ENCODE results near the gene TIMMDC1.
"Not testable (repeated sequence)": the region's sequence is repeated elsewhere in the genome, so short reads cannot be mapped to it uniquely, and the experiment has no call there.

The TIMMDC1 gene

DNA sequence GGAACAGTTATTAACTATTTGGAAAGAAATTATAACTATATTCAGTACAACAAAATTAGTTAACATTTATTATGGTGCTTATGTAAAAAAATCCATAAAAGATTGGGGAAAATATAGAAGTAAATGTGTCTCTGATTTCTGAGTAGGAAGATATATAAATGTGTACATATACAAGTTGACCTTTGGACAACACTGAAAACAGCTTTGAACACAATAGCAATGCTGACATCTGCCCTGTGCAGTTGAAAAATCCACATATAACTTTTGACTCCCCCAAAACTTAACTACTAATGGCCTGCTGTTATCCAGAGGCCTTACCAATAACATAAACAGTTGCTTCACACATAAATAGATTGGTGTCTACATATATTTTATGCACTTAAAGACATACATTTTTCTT lies 12.3 kb downstream of the TIMMDC1 start:
- DNase-seq = no peak

DNA sequence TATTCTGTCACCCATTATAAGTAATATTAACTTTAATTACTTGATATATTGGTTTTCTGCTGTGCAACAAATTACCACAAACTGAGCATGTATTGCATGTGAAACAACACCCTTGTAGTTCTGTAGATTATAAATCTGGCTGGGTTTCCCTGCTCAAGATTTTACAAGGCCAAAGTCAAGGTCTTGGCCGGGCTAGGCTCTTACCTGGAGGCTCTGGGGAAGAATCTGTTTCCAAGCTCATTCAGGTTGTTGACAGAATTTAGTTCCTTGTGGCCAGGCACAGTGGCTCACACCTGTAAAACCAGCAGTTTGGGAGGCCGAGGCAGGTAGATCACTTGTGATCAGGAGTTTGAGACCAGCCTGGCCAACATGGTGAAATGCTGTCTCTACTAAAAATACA lies 16.3 kb downstream of the TIMMDC1 start:
- no peak for DNase-seq

DNA sequence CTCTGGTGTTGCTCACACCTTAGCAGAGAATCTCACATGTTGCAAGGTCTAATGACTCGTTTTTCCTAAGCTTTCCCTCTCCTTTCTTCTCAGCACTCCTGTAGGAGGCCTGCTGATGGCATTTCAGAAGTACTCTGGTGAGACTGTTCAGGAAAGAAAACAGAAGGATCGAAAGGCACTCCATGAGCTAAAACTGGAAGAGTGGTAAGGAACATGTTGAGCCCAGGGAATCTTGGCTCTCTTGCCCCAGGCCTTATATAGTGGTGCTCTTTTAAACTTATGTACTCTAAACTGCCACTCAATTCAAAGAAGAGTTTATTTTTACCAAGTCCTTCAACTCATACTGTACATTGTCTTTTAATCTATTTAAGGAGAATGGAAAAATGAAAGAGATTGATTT lies 18.8 kb downstream of the TIMMDC1 start:
- no peak for DNase-seq

DNA sequence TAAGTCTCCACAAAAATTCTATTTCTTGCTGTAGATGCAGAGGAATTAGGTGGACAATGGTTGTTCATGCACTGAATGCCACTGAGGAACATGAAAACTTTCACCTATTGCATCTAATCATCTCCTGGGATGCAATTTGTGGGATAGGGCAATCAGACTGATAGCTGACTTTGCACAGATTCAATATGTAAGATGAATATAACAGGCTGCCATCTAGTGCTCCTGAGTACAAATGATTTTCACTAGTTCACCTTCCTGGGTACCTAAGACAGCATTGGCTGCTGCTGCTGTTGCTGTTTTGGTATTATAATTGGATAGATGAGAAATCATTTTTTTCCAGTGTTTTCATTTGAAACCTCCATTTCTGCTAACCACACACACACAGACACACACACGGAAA lies 19.7 kb downstream of the TIMMDC1 start:
- DNase-seq = no peak

DNA sequence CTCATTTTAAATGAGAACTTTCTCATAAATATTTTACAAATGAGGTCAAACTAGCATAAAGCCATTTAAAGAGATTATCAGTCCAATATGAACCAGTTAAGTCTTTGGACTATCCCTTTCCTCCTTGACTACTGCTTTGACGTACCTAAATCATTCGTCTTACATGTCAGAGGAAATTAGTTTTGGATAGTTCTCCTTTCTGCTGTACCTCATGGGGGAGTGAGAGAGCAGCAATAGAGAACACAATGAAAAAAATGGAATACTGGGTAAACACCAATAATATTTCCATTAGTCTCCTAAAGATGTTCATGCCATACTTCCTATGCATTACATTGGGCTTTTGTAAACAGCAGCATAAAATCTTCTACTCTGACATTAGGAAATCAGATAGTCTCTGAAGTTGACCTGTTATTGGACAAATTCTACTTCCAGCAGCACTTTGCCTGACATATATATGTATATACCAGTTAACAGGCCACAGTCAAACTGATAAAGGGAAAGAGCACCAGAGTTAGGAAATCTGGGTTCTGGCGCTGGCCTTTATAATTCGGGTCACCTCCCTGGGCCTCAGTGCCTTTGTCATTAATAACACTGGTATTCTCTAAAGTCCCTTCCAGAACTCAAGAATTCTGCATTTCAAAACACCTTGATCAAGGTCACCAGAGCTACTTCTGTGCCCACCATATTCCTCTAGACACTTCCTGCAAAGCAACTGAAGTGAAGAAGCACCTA lies 26.8 kb downstream of the TIMMDC1 start:
- DNase-seq = peak in 1 of 51 donors; percentile 21

DNA sequence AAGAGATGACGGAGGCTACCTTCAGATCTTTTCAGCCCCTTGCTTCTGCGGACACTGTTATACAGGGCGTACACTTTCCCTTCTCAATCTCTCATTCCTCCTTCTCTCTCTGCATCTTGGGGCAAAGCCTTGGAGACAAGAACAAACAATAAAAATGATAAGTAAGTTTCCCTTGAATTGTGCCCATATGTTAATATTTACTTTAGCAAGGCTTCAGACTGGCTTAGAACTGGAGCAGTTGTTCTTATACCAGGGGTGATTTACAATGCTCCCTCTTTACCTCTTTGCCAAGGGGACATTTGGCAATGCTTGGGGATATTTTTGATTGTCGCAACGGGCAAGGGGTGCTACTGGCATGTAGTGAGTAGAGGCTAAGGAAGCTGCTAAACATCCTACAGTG lies 29.4 kb downstream of the TIMMDC1 start:
- DNase-seq = no peak

DNA sequence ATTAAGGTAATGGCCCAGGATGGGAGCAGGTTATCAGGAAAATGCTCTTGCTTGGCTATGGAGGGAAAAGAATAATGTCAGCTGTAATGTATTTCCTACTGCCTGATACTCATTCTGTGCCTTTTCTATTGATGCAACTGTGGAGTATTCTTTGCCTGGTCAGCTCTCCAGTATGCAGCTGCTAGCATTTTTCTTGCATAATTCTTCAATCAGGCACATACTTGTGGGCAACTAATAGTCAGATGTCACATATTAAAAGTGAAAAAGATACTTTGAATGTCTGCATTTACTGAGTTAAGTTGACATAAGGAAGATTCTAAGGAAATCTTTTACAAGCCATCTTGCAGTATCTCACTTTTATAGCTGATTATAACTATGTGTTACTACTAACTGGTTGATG lies 31.5 kb downstream of the TIMMDC1 start:
- DNase-seq = no peak

DNA sequence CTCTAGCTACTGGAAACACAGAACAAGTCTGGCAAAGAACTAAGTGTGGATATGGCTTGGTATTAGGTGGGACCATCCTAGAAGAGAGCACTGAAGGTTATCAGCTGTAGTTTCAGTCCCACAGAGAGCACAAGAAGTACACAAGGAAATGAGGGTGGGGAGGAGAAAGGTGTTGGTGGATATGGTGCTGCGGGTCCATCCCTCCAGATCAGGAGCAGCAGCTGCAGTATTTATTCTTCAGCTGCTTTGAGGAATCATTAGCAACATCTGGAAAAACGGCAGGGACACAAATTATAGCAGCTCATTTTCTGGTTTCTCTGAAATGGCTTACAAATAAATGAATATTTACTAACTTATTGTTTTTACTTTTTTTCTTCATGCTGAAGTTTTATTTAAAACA lies 32.1 kb downstream of the TIMMDC1 start:
- no peak for DNase-seq

DNA sequence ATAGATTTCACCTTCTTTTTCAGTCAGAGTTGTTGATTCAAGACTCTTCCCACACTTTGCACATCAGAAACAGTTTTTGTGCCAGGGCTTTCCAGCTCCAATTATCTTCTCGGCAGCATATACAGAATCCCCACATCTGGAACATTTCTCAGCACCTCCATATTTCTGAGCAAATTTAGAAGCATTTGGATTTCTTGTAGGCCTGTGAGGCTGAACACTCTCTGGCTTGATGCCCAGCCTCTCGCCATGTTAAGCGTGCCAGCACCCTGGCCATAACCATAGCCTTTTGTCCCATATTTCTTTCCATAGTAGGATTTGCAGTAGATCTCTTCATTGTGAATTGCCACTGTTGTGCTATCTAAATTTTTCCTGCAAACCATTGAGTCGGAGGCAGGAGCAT lies 32.8 kb downstream of the TIMMDC1 start:
- DNase-seq = no peak

DNA sequence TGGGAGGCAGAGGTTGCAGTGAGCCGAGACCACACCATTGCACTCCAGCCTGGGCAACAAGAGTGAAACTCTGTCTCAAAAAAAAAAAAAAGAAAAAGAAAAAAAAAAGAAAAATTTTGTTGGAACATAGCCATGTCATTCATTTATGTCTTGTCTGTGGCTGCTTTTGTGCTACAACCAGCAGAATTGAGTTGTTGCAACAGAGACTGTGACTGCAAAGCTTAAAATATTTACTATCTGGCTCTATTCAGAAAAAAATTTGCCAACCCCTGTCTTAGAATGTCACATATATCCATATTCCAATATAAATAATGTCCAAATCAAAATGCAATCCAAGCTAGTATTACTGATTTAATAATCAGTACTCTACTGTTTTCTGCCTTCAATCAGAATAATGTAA lies 35.9 kb downstream of the TIMMDC1 start:
- no peak for DNase-seq

DNA sequence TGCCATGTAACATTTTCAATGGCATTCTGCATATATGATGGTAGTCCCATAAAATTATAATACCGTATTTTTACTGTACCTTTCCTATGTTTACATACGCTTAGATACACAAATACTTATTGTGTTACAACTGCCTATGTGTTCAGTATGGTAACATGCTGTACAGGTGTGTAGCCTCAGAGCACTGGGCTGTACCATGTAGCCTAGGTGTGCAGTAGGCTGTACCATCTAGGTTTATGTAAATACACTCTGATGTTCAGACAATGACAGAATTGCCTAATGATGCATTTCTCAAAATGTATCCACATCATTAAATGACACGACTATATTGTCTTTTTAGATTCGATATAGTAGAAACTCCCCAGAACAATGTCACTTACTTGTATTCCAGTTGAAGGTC lies 38.4 kb downstream of the TIMMDC1 start:
- no peak for DNase-seq

DNA sequence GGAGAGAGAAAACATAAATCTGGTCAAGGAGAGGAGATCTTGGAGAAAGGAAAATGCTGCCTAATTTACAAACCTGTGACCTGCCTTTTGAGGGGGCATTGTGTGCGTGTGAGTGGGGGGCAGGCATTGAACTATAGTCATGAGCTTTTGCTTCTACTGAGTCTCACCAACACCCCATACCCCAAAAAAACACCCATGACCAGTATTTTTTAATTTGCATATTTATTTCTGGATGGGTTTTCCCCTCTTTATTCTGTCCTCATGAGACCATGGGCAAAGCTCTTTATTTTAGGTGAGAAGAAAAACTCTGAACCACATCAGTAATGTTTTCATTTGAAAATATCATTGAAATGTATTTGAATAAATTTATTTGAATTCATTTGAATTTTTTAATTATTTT lies 40.4 kb downstream of the TIMMDC1 start:
- DNase-seq = no peak

DNA sequence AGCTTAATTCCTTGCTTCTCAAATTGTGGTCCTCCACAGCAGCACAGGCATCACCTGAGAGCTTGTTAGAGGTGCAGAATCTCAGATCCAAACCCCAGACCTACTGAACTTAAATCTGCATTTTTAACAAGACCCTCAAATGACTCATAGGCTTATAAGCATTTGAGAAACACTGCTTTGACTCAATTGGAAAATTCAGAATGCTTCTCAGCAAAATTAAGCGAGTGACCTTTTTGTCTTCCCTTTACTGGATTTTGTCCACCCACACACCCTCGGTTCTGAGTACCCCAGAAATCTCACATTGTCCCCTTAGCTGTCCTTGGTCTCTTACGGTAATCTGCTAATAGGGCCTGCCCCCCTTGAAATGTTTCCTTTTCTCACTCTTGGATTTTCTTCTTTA lies 43.2 kb downstream of the TIMMDC1 start:
- no peak for DNase-seq

DNA sequence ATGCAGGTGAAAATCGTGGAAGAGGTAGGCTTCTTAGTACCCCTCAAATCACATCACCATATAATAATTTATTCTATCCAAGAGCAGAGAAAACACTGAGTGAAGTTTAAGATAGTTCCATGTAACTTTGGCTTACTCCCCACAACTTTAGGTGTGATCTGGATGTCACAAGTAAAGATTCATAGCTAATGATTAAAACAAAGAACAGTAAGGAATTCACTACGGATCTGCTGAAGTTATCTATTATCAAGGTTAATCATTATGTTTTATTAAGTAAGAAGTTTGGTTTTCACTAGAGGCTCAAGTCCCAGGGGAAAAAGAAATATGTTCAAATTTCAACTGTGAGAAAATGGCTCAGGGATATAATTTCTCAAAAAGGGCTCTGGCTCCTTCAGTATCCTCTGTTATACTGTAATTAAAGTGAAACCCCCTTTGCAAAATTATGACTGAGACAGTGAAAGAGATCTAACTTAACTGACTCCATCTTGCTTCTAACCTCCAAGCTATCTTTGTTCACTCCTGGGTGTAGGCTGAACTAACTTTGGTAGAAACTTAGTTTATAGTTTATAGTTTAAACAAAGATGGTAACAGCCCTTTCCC lies 43.9 kb downstream of the TIMMDC1 start:
- no peak for DNase-seq

DNA sequence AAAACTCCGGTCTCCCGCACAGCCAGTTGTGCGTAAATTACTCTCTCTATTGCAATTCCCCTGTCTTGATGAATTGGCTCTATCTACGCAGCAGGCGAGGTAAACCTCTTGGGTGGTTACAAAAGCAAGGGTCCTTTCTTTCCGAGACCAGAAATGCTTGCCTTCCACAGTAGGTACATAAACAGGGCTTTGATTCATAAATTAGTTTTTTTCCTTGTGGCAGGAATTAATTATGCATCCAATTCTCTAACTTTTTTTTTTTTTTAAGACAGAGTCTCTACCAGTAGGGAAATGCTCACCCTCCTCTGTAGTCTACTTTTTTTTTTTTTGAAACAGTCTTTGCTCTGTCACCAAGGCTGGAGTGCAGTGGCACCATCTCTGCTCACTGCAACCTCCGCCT lies 44.8 kb downstream of the TIMMDC1 start:
- DNase-seq = no peak

DNA sequence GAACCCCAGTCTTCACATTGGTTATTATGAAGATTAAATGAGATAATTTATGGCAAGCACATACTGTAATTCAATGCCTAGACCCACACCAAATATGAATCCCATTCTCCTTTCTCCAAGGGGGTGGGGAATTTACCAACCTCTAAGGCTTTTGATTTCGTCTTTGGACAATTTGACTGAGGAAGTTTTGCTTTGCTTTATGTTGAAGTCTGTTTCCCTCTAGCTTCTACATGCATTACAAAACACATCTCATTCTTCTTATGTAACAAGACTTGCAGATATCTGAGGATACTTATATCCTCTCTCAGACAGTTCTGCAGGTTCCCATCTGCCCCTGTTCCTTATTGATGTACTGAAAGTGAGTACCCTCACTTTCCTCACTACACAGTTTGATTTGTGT lies 48.9 kb downstream of the TIMMDC1 start:
- DNase-seq = no peak

DNA sequence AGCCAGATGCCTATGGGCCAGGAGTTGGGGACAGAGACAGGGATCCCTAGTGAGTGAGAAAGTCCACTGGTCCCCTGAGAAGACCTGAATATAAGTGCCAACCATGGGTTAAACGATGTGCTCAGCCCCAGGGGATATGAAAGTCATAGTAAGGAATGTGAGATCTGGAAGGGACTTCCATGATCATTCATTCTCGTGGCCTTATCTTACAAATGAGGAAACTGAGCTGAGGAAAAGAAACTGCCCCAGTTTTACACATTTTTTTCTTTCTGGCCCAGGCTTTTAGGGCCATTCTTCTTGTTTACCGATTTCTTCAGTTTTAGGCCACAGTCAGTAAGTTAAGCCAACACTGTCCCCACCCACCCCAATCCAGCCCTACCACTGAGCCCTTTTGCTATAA lies 50.0 kb downstream of the TIMMDC1 start:
- DNase-seq = no peak

DNA sequence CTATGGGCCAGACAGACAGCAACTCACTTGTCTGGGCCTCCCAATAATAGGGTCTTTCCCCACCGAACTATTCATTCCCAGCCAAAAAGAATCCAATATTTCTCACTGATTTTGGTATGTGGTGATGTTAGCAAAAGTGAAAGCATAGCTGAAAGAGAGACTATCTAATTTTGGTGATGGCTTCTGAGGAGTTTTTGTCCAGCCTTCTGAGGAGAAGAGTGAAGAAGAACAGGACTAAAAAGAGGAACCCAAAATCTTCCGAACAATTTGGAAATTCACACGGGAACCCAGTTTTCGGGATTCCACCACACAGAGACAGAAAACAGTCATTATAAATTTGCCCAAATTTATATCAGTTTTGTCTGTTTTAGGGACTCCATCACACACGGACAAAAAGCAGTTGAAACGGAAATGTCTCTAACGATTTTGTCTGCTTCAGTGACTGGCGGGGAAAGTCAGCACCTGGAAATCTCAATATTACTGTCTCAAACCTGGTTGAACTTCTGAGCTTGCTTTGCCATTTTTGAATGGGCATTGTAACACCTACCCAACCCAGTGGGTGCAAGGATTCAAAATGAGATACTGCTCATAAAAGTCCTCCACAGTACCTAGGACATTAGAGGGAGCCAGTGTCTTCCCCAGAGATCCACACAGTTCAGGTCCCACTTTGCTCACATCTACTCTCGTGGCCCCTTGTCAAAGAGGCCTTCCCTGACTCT lies 52.0 kb downstream of the TIMMDC1 start:
- DNase-seq = no peak

DNA sequence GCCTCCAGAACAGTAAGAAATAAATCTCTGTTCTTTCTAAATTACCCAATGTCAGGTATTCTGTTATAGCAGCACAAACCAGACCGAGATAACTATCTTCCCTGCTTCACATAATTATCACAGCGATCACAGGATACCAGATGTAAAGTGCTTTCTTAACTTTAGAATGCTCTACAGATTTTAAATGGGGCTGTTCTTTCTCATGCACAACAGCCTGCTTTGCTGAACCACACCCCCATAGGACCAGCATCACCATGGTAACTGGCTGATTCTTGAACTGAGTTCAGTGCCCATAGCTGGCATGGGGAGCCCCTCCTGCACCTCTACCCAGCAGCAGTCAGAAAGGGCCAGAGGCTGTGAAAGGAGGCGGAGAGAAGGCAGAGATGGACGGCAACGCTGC lies 53.3 kb downstream of the TIMMDC1 start:
- no peak for DNase-seq

DNA sequence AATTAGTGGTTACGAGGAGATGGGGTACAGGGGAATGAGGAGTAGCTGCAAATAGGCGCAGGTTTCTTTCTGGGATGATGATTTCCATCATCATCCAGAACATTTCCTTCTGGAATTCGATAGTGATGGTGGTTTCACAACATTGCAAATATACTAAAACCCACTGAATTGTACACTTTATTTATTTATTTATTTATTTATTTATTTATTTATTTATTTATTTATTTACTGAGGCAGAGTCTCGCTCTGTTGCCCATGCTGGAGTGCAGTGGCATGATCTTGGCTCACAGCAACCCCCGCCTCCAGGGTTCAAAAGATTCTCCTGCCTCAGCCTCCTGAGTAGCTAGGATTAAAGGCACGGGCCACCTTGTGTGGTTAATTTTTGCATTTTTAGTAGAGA lies 54.6 kb downstream of the TIMMDC1 start:
- not testable (repeated sequence) for DNase-seq

DNA sequence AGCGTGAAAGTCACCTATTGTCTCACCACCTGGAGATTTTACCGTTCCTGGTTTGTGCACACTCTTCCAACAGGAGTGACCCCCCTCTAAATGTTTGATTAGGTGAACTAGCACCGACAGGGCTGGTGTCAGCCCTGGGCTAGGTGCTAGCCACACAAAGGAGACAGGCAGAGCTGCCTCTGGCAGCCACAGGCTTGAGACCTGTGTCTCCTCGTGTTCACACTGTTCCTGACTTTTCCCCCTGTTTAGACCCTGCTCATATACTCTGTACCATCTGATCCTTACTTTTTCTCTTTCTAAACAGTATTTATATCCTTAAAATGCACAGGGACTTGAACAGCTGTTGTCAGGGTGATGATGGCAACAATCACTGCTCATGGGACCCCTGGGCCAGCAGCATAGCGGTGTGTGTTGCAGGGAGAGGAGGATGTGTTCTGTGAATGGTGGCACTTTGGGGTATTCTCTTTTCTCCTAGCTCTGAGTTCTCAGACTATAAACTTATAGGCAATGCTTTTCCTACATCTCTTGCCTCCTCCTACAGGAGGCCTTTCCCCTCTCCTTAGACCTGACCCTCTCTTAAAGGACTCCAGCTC lies 55.6 kb downstream of the TIMMDC1 start:
- no peak for DNase-seq

DNA sequence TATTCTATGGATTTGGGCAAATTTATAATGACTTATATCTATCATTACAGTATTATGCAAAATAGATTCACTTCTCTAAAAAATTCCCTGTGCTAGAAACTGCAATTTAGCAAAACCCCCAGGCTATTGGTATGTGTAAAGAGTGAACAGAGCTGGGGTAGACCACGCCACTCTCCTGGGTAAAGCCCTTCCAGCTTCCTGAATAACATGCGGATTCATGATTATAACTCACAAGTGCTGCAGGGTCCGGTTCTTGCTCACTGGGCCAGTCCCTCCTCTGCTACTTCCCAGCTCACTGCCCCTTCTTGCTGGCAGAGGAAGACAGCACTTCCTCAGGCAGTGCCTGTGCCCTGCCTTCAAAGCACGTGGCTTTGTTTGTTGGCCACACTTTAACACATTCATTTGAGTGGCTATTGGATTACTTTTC lies 57.0 kb downstream of the TIMMDC1 start:
- peak in 3 of 51 donors; percentile 1 to 2 (median 1) for DNase-seq

DNA sequence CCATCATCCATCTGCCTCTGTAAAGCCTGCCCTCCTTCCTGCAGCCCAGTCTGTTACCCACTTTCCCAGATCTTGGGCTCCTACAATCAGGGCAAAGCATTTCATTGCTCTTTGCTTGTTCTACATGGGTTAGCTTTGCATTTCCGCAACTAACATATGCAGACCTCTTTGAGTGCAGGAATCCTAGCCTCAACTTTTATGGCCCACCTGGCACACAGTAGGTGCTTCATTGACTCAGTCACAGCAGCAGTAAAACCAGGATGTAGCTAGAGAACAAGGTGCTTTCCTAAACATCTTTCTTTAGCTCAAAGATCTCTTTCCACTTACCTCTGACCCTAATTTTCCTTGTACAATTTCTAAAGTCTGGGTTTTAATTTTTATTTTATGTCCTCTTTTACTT lies 57.6 kb downstream of the TIMMDC1 start:
- DNase-seq = no peak

All from hypothalamus (tissue), 51 donors.